HEK293 (cell line): ENCODE measurements around the gene MARCHF5.

Experiments used
- CTCF ChIA-PET: fragments of 350-600 bp; formaldehyde crosslinking; extraction: SDS; loops from one replicate; lab custom pipeline; 2021; ENCODE audit warnings: antibody characterized with exemption; lab: Yijun Ruan, JAX
- POLR2A ChIA-PET: fragments of 300-600 bp; formaldehyde crosslinking; extraction: SDS; loops from one replicate; lab custom pipeline; 2020; ENCODE audit warnings: antibody characterized with exemption, inconsistent platforms; lab: Yijun Ruan, JAX
- H3K27ac ChIP-seq: fragments of 200-500 bp; sonication (Bioruptor generic); 2 replicates; pipeline ENCODE4 v1.5.1; 2014; ENCODE audit warnings: low read depth, low read length, control low read depth, inconsistent platforms; ENCODE audit errors: extremely low read depth
- H3K36me3 ChIP-seq, 2 experiments: fragments of 200-500 bp in 1 of 2; sonication (Bioruptor generic) in 1 of 2; 1 replicate in 1 of 2; 2 replicates in 1 of 2; pipeline ENCODE4 v1.5.1; 2014 to 2017; ENCODE audit warnings: inconsistent platforms in 2 of 2, low read length in 2 of 2; ENCODE audit not compliant: control insufficient read depth in 2 of 2, insufficient read depth in 1 of 2
- H3K4me1 ChIP-seq: fragments of 200-500 bp; sonication (Bioruptor generic); 2 replicates; pipeline ENCODE4 v1.5.1; 2014; ENCODE audit warnings: mild to moderate bottlenecking, low read length, inconsistent platforms; ENCODE audit not compliant: control insufficient read depth, insufficient read depth
- H3K4me3 ChIP-seq: 2 replicates; pipeline ENCODE4 v1.5.1; 2011; ENCODE audit warnings: low read depth, mild to moderate bottlenecking, control low read depth, low read length, moderate library complexity
- H3K9me3 ChIP-seq: fragments of 200-500 bp; sonication (Bioruptor generic); 2 replicates; pipeline ENCODE4 v1.5.1; 2014; ENCODE audit warnings: low read depth, low read length, inconsistent platforms; ENCODE audit not compliant: control insufficient read depth, insufficient read depth
- BCL6B ChIP-seq: fragments of 450-650 bp; formaldehyde crosslinking; IDR thresholded peaks from 2 replicates; pipeline ENCODE4 v1.5.1; 2017; ENCODE audit warnings: missing biosample characterization, missing genetic modification characterization
- GLIS1 ChIP-seq: fragments of 450-650 bp; formaldehyde crosslinking; IDR thresholded peaks from 2 replicates; pipeline ENCODE4 v1.5.1; 2016; ENCODE audit warnings: missing biosample characterization, missing genetic modification characterization
- MEIS1 ChIP-seq: sonication (generic); formaldehyde crosslinking; IDR thresholded peaks from 2 replicates; pipeline ENCODE4 v1.8.1; 2022; ENCODE audit warnings: missing genetic modification reagents, mild to moderate bottlenecking, borderline replicate concordance
- REST ChIP-seq: fragments of 450-650 bp; formaldehyde crosslinking; IDR thresholded peaks from 2 replicates; pipeline ENCODE4 v1.5.1; 2016; ENCODE audit warnings: missing biosample characterization, missing genetic modification characterization
- SALL2 ChIP-seq: fragments of 450-650 bp; formaldehyde crosslinking; IDR thresholded peaks from 2 replicates; pipeline ENCODE4 v1.5.0; 2017; ENCODE audit warnings: missing biosample characterization, mild to moderate bottlenecking, missing genetic modification characterization, borderline replicate concordance
- ZNF138 ChIP-seq: fragments of 450-650 bp; formaldehyde crosslinking; IDR thresholded peaks from 2 replicates; pipeline ENCODE4 v1.5.1; 2016; ENCODE audit warnings: missing biosample characterization, missing genetic modification characterization, borderline replicate concordance
- ZNF221 ChIP-seq: fragments of 450-650 bp; formaldehyde crosslinking; IDR thresholded peaks from 2 replicates; pipeline ENCODE4 v1.5.1; 2017; ENCODE audit warnings: missing biosample characterization, missing genetic modification characterization, borderline replicate concordance
- ZNF341 ChIP-seq: fragments of 450-650 bp; formaldehyde crosslinking; IDR thresholded peaks from 2 replicates; pipeline ENCODE4; 2016; ENCODE audit warnings: low read depth, missing biosample characterization, missing genetic modification characterization
- ZNF600 ChIP-seq: fragments of 450-650 bp; formaldehyde crosslinking; IDR thresholded peaks from 2 replicates; pipeline ENCODE4 v1.5.1; 2016; ENCODE audit warnings: missing biosample characterization, missing genetic modification characterization
- ZNF629 ChIP-seq: fragments of 450-650 bp; formaldehyde crosslinking; IDR thresholded peaks from 2 replicates; pipeline ENCODE4 v1.5.1; 2017; ENCODE audit warnings: missing biosample characterization, missing genetic modification characterization
- ZNF658 ChIP-seq: fragments of 450-650 bp; formaldehyde crosslinking; IDR thresholded peaks from 2 replicates; pipeline ENCODE4; 2016; ENCODE audit warnings: missing biosample characterization, missing genetic modification characterization
- ZNF830 ChIP-seq: fragments of 450-650 bp; IDR thresholded peaks from 2 replicates; pipeline ENCODE4 v1.5.0; 2018; ENCODE audit warnings: missing biosample characterization, missing genetic modification characterization, low read depth, mild to moderate bottlenecking, moderate library complexity
- TF ChIP-seq, protein P1 (sequence below): fragments of 450-650 bp; formaldehyde crosslinking; IDR thresholded peaks from 2 replicates; pipeline ENCODE4 v1.5.1; 2016; ENCODE audit warnings: missing biosample characterization, missing genetic modification characterization
- TF ChIP-seq, protein P2 (sequence below): fragments of 450-650 bp; formaldehyde crosslinking; IDR thresholded peaks from 2 replicates; pipeline ENCODE4 v1.5.1; 2016; ENCODE audit warnings: missing biosample characterization, missing genetic modification characterization

The MARCHF5 gene

DNA sequence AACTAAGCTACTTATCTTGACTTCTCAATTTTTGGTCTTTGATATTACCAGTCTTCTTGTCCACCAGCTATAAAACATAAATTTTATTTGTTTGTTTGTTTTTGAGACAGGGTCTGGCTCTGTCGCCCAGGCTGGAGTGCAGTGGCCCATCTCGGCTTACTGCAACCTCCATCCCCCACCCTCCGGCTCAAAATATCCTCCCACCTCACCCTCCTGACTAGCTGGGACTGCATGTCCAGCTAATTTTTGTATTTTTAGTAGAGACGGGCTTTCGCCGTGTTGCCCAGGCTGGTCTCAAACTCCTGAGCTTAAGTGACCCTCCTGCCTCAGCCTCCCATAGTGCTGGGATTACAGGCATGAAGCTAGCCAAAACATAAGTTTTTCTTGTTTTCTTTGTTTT is 7.5 kb downstream of the MARCHF5 start:
- H3K9me3 ChIP-seq, result no peaks in the 10 kb centered on the region
- 0 out of 2 replicates have a peak, but pooled peaks have one; percentile 33 for TF ChIP-seq ZNF600 (tag by site-specific recombination)
- no peak for TF ChIP-seq MEIS1
- TF ChIP-seq, all 188 proteins: peak for 1
- POLR2A ChIA-PET, result no interaction called here
- peaks cover 26 to 31% of the 10 kb centered on the region in 2 experiments for H3K36me3 ChIP-seq
- H3K27ac ChIP-seq, result no peak overlapping the region
- no peak overlapping the region for H3K4me3 ChIP-seq
- CTCF ChIA-PET, result no interaction called here
- H3K4me1 ChIP-seq, result peaks cover 7% of the 10 kb centered on the region; the same call in 1 of the 2 replicates

GRCh38 chr10:92303096-92303495 is 12.1 kb downstream of the MARCHF5 start:
- H3K27ac ChIP-seq, result no peak overlapping the region

More at GRCh38 chr10:92303096-92303495, 12.1 kb downstream of the MARCHF5 start:
- ChIA-PET POLR2A (no interaction called here), CTCF (no interaction called here)
- H3K4me3 ChIP-seq, result no peak overlapping the region
- H3K4me1 ChIP-seq, result peaks cover 7% of the 10 kb centered on the region
- TF ChIP-seq BCL6B (tag by site-specific recombination) (no peak), ZNF658 (tag by site-specific recombination) (no peak), ZNF629 (tag by site-specific recombination) (no peak), GLIS1 (tag by site-specific recombination) (no peak), ZNF830 (no peak), ZNF138 (tag by site-specific recombination) (no peak), REST (no peak), ZNF221 (tag by site-specific recombination) (no peak), ZNF341 (tag by site-specific recombination) (no peak), SALL2 (no peak)
- TF ChIP-seq, protein P1, sequence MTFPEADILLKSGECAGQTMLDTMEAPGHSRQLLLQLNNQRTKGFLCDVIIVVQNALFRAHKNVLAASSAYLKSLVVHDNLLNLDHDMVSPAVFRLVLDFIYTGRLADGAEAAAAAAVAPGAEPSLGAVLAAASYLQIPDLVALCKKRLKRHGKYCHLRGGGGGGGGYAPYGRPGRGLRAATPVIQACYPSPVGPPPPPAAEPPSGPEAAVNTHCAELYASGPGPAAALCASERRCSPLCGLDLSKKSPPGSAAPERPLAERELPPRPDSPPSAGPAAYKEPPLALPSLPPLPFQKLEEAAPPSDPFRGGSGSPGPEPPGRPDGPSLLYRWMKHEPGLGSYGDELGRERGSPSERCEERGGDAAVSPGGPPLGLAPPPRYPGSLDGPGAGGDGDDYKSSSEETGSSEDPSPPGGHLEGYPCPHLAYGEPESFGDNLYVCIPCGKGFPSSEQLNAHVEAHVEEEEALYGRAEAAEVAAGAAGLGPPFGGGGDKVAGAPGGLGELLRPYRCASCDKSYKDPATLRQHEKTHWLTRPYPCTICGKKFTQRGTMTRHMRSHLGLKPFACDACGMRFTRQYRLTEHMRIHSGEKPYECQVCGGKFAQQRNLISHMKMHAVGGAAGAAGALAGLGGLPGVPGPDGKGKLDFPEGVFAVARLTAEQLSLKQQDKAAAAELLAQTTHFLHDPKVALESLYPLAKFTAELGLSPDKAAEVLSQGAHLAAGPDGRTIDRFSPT (tag by site-specific recombination), result no peak
- TF ChIP-seq, protein P2, sequence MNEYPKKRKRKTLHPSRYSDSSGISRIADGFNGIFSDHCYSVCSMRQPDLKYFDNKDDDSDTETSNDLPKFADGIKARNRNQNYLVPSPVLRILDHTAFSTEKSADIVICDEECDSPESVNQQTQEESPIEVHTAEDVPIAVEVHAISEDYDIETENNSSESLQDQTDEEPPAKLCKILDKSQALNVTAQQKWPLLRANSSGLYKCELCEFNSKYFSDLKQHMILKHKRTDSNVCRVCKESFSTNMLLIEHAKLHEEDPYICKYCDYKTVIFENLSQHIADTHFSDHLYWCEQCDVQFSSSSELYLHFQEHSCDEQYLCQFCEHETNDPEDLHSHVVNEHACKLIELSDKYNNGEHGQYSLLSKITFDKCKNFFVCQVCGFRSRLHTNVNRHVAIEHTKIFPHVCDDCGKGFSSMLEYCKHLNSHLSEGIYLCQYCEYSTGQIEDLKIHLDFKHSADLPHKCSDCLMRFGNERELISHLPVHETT (tag by site-specific recombination), result no peak
- TF ChIP-seq, all 188 proteins: peak for 0
- Histone ChIP-seq H3K9me3 (no peaks in the 10 kb centered on the region), H3K36me3 (peaks cover 17 to 19% of the 10 kb centered on the region in 2 experiments)
